GM18909 (cell line): Measurements from ENCODE around the gene PARN.
A peak's percentile ranks its signal among the peaks of the same experiment; 100 is the strongest.
"Not testable (repeated sequence)": the region's sequence is repeated elsewhere in the genome, so short reads cannot be mapped to it uniquely, and the experiment has no call there.

ENCODE experiments used
- ATAC-seq: cut with Tn5 transposase; IDR thresholded peaks from one replicate; pipeline ENCODE4 v1.9.1; 2021; ENCODE audit warnings: mild to moderate bottlenecking; ENCODE audit not compliant: unreplicated experiment, poor library complexity

PARN gene

DNA sequence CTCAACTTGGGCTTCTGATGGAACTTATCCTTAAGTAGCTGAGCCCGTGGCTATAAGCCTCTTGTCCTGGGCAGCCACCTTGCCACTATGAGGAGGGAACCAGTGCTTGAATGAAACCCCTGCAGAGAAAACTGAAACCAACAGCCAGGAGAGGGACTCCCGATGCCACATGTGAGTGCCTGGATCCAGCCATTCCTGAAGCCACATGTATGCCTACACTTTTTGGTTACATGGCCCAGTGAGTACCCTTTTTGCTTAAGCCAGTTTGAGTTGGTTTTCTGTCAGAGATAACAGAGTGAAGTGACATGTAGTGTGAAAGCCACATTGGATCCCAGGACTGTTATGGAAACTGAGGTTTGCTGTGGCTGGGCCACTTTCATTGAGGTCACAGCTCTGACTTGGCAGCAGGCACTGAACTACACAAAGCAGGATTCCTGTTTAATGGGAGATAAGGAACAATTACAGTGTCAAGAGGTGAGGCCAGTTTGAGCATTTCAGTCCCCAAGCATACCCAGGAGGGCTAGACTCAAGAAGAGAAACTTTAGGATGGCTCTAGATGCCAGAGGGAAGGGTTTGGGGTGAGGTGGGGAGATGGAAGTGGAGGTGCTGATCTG, 222.2 kb downstream of the PARN start:
- ATAC-seq, result no peak

DNA sequence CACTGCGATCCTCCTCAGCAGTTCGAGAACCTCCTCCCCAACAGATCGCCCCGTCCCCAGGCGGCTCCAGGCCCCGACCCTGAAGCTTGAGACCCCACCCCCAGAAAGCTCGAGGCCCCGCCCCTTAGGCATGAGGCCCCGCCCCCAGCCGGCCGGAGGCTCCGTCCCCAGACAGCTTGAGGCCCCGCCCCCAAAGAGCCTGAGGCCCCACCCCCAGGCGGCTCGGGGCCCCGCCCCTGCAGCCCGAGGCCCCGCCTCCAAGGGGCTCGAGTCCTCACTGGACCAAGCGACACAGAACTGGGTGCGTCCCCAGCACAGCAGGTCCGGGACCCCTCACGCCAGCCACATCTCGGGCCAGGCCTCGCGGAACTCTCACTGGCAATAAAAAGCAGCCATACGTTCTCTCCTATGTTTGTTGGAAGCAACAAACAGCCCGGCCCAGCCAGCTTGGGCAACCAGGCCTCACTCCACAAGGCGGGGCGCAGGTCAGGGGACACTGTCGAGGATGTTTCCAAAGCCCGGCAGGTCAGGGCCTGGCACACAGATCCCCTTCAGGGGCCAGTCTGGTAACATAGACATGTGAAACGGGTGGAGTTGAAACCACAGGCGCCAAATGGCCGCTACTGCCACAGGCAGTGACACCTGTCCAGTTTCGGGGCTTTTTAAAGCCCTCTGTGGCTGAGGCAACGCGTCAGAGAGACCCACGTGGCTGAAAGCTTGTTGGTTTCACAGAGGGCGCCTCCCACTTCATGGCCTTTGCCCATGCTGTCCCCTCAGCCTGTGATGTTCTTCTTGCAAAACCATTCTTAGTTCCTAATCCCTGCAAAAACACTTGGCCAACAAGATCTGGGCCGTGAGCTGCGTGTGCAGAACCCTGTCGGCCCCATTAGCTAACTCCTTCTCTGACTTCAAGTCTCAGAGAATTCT, 224.2 kb downstream of the PARN start:
- ATAC-seq, result peak; percentile 90

DNA sequence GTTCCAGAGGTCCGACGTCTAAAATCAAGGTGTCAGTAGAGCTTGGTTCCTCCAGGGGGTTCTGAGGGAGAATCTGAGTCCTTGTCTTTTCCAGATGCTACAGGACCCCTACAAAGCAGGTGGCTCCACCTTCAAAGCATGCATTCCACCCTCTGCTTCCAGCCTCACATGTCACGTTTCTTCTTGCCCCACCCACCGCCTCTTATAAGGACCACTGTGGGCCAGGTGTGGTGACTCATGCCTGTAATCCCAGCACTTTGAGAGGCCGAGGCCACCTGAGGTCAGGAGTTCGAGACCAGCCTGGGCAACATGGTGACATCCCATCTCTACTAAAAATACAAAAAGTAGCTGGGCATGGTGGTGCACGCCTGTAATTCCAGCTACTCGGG, 227.1 kb downstream of the PARN start:
- ATAC-seq, result not testable (repeated sequence)

DNA sequence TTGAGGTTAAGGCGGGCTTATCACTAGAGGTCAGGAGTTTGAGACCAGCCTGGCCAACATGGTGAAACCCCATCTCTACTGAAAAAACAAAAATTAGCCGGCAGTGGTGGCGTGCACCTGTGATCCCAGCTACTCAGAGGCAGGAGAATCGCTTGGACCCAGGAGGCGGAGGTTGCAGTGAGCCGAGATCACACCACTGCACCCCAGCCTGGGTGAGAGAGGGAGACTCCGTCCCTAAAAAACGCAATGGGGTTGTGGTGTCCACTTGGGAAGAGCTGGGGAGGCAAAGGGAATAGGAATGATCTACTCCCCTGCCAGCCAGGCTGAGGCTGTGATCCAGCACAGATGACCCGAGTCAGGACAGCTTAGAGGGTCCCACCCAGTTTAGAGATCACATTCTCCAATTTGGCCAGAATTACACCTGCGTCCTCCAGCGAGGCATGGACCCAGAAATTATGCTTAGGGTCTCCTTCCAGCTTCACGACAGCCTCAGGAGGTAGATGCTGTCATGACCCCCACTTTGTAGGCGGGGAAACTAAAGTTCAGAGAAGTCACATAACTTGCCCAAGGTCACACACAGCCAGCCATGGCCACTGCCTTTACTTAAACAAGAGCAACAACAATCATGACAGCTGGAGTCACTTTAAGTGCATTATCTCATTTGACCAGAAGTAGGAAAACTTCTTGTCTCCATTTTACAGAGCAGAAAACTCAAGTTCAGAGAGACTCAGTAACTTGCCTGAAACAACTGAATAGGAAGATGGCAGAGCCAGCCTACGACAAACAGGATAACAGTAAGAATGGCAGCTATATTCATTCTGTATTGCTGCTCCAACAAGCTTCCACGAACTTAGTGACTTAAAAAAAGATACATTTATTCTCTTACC, 227.7 kb downstream of the PARN start:
- ATAC-seq, result not testable (repeated sequence)

DNA sequence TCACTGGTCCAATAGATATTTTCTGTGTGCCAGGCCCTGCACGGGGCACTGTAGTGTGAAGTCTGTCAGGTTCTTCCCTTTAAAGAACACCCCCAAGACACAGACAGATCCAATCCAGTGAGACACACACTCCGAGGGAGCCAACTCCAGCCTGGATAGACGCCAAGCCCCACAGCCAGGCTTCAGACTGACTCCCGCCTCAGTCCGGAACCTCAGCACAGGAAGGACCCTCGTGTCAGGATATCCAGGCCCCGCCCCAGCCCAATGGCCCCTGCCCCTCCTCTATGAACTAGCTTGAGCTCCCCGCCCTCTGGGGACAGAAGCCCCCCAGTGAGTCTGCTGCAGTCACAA, 228.4 kb downstream of the PARN start:
- not testable (repeated sequence) for ATAC-seq

DNA sequence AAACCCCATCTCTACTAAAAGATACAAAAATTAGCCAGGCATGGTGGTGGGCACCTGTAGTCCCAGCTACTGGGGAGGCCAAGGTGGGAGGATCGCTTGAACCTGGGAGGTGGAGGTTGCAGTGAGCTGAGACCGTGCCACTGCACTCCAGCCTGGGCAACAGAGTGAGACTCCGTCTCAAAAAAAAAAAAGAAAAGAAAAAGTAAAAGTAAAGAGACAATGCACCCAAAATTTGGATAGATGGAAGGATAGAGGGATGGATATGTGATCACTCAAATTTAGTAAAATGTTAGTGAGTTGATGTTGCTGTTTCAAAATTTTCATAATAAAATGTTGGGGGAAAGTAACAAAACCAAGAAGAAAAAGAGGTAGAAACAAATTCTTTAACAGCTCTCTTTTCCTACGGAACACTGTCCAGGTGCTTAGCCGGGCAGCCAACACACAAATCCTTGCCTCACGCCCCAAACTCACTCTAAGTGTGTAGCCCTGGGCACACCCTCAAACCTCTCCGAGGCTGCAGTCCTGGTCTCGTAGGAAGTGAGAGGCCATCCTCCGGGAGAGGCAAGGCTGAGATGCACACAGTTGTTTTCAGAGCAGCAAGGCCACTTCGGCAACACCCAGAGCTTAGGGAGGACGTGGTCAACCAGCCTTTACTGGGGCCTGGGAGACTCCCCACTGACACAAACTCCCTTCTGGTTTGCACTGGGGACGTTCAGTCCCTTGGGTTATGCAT, 228.9 kb downstream of the PARN start:
- not testable (repeated sequence) for ATAC-seq

DNA sequence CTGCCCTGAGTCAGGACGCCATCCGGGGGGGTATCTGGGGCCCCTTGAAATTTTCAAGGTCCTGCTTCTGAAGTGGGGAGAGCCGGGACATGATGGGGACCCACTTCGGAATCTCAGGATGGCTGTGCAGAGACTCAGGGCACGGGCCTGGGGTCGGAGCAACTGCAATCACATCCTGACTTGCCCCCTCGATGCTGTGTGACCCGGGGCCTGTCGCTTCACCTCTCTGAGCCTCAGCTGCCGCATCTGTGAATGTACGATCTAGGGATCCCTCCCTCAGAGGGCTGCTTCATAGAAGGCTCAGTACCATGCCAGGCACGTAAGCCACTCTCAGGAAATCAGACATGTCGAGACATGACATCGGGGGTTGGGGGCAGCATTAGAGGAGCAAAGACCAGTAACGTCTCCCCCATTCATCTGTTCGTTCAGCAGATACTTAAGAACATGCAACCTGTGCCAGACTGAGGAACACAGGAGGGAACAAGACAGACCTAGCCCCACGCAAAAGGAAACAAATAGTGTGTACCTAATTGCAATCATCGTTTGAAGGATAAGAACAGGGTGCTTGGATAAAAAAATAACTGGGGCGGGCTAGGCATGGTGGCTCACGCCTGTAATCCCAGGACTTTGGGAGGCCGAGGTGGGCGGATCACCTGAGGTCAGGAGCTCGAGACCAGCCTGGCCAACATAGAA, 229.6 kb downstream of the PARN start:
- ATAC-seq, result no peak

DNA sequence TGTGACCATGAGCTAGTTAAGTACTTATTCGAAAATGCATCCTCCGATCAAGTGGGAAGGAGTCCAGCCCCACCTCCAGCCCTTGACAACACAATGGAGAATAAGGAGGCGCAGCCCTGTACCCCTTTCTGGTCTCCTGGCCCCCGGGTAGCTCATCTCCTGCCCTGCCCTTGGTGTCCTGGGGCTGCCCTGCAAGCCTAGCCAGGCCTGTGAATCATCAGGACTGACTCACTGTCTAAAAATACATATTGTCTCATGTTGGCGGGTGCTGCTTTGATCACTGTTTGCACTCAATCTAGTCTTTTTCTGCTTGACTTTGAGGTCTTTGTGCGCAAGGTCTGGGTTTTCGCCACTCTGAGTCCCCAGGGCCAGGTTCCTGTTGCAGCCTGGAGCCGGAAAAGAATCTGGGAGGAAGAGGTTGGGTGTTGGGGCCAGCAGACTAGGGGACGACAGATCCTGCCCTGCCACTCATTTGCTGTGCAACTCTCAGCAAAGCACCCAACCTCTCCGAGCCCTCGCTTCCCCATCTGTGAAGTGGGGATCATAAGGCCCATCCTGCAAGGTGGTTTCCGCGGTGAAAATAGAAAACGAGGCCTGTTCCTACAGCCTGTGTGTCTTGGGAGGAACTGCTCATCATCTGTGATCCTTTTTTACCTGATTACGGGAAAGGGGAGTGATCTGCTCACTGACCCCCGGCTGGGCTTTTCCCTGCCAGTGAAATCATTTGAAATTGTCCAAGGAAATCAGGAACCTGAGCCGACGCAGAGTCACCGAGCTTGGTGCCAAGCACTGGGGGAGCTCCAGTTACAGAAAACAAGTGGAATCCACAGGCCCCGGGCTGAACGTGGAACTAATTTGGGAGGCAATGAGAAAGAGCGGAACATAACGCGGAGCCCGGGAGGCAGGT, 230.4 kb downstream of the PARN start:
- no peak for ATAC-seq

DNA sequence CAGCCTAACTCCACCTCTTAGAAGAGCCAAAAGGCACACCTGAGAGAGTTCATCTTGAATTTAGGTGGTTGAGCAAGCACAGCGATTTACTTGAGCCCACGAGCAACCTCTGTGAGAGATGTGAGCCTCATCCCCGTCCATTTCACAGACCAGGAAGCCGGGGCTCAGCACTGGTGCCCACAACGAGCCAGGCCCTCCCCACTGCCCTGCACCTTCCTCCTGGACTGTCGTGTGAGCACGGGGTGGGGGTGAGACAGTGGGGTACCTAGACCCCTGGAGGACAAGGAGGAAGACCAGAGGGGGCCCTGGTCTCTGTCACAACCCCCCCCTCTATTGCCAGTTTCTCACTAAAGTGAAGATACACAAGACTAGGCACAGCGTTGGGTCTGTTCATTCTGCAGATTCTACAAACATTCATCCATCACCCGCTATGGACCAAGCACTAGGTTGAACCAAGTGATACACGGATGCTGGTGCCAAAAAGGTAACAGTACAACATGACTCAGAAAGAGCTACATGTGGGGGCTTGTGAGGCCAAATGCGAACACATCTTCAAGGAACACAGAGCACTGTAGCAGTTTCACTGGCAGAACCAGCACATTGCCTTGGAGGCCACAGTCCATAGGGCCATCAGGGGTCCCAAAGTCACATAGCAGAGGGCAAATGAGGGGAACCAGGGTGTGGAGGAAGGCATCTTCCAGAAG, 231.9 kb downstream of the PARN start:
- no peak for ATAC-seq

DNA sequence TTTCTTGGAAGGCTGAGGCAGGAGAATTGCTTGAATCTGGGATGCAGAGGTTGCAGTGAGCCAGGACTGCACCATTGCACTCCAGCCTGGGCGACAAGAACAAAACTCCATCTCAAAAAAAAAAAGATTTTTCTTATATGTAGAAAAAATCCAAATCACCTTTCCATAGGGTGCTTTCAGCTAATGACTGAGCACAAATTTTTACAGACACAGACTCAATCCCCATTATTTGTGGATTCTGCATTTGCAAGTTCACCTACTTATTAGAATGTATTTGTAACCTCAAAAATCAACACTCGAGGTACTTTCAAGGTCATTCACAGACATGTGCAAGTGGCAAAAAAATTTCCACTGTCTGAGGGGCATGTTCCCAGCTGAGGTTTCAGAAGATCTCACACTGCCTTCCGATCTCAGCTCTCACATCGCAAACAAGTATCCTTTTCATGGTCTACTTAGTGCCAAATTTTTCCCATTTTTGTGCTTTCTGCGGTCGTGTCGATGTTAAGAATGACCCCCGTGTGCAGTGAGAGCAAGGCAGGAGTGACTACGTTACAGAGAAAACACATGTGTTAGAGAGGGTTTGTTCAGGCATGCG, 234.3 kb downstream of the PARN start:
- not testable (repeated sequence) for ATAC-seq

DNA sequence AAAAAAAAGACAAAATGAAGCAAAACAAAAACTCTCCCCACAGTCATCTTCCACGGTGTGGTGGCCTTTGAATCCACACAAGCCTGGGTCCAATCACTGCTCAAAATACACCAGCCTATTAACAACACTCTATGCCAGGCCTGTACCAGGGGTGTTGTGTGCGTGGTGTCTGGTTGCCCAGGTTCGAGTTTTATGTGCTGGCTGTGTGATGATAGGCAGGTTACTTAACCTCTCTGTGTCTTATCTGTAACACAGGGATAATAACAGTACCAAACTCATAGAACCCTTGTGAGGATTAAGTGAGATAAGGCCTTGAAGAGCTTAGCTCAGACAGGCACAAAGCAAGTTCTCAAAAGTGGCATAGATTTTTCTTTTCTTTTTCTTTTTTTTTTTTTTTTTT, 235.2 kb downstream of the PARN start:
- no peak for ATAC-seq

DNA sequence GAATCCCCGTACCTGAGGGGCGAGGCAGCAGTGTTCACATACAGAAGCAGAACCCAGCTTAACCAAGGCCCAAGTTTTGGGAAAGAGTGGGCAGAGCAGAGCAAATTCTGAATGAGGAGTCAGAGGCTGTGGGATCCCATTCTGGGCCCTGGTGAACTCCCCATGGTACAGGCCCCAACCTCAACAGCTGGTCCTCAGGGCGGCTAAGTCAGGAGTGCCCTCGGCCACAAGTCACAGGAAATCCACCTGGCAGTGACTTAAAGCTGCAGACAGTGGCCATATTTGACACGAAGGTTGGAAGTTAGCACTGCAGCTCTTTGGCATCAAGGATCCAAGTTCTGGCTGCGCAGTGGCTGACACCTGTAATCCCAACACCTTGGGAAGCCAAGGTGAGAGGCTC, 237.1 kb downstream of the PARN start:
- ATAC-seq, result no peak

DNA sequence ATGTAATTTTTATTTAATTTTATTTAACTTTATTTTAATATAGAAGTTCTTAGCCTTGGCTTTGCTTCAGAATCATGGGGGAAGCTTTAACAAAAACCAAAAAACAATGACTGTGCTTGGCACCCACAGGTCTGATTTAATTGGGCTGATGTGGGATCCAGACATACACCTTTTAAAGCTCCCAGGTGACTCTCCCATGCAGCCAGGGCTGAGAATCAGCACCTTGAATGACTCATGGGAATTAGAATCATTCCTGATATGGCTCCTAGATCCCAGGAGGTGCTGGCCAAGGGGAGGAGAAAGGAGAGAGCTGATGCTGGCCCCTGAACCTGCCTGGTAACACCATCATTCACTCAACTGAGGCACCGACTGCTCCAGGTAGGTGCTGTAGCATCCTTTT, 240.7 kb downstream of the PARN start:
- no peak for ATAC-seq

DNA sequence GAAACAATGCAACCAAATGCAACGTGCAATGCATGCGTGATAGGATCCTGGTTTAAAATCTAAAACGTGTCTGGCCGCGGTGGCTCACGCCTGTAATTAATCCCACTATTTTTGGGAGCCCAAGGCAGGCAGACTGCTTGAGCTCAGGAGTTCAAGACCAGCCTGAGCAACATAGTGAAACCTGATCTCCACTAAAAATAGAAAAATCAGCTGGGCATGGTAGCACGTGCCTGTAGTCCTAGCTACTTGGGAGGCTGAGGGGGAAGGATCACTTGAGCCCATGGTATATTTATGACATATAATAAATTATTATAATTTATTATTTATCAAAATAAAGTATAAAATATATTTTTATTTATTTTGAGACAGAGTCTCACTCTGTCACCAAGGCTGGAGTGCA, 241.8 kb downstream of the PARN start:
- no peak for ATAC-seq

DNA sequence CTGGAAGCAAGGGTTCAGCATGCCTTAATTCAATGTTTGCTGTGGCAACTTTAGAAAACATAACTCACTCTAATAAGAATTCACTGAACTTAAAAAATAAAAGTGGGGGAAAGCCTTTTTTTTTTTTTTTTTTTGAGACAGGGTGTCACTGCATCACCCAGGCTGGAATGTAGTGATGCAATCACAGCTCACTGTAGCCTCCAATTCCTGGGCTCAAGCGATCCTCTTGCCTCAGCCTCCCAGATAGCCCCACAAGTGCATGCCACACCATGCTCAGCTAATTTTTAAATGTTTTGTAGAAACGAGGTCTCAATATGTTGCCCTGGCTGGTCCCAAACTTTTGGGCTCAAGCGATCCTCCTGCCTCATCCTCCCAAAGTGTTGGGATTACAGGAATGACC, 243.9 kb downstream of the PARN start:
- no peak for ATAC-seq
